HG03378 (cell line): ENCODE results near the gene UVRAG.
"Not testable (repeated sequence)": the region's sequence is repeated elsewhere in the genome, so short reads cannot be mapped to it uniquely, and the experiment has no call there.

Experiments used
- ATAC-seq: cut with Tn5 transposase; IDR thresholded peaks from one replicate; pipeline ENCODE4 v1.9.1; 2021; ENCODE audit warnings: mild to moderate bottlenecking, moderate library complexity; ENCODE audit not compliant: unreplicated experiment

Gene UVRAG

GRCh38 chr11:75946531-75947530 is 131.8 kb downstream of the UVRAG start:
- no peak for ATAC-seq

GRCh38 chr11:75949023-75949672 is 134.1 kb downstream of the UVRAG start:
- ATAC-seq = no peak

DNA sequence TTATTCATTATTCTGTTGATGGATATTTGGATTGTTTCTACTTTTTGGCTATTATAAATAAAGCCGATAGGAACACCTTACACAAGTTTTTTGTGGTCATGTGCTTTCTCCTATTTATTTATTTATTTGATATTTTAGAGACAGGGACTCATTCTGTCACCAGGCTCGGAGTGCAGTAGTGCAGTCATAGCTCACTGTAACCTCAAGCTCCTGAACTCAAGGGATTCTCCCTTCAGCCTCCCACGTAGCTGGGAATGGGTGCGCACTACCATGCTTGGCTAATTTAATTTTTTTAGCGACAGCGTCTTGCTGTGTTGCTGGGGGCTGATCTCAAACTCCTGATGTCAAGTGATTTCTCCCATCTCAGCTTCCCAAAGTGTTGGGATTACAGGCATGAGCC is 135.1 kb downstream of the UVRAG start:
- ATAC-seq = no peak

DNA sequence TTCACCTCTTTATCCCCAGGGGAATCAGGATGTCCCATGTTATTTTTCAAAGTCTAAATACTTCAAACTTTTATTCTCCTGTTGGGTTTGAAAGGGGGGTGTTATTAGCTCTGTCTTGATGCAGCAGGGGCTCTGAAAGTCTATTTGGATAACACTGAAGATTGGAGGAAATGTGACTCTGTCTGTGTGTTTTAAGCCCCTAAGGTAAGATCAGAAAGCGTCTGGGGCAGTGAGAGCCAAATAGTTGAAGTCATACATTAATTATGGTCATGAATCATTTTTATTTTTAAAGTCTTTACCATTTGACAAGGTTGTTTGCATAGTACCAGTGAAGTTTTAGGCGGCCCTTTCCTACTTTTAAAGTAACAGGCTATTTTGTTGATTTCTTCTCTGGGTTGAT is 139.0 kb downstream of the UVRAG start:
- ATAC-seq = no peak

DNA sequence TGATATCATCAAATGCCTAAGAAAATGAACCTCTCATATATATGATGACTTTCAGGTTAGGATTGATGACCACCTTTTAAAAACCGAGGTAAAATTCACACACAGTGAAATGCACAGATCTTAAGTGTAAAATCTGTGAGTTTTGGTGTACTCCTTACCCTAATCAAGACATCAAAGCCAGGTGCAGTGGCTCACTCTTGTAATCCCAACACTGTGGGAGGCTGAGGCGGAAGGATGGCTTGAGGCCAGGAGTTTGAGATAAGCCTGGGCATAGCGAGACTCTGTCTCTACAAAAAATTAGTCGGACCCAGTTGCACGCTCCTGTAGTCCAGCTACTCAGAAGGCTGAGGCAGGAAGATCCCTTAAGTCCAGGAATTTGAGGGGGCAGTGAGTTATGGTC is 140.4 kb downstream of the UVRAG start:
- no peak for ATAC-seq

- no peak for ATAC-seq
These were observed 144.5 kb downstream of the UVRAG start for GRCh38 chr11:75959540-75959939.

- no peak for ATAC-seq
These were observed 149.1 kb downstream of the UVRAG start for GRCh38 chr11:75964071-75964470.

DNA sequence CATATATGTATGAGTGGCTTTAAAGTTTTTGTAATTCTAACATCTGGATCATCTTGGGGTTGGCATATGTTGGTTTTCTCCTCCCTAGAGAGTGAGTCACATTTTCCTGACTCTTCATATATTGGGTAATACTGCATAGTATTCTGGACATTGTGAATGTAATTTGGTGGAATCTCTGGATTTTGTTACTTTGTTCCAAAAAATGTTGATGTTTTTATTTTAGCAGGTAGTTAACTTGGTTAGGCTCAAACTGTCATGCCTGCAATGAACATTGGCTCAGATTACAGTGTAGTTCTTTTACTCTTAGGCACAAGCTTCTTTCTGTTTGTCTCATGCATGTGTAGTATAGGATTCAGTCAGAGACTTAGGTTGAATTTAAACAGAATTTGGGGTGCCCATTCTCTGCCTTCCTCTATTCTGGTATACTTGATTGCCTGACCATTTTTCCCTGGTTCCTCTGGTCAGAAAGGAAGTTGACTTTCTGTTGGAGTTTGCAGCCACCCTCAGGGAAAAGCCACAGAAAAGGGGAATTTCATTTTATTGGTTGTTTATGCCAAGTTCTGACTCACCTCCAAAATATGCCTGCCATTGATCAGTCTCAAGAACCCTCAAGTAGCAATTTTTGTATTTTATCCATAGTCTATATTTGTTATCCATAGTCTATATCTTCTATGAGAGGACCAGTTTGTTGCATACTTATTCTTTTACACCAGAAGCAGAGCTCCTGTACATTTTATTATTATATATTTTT is 151.7 kb downstream of the UVRAG start:
- no peak for ATAC-seq

DNA sequence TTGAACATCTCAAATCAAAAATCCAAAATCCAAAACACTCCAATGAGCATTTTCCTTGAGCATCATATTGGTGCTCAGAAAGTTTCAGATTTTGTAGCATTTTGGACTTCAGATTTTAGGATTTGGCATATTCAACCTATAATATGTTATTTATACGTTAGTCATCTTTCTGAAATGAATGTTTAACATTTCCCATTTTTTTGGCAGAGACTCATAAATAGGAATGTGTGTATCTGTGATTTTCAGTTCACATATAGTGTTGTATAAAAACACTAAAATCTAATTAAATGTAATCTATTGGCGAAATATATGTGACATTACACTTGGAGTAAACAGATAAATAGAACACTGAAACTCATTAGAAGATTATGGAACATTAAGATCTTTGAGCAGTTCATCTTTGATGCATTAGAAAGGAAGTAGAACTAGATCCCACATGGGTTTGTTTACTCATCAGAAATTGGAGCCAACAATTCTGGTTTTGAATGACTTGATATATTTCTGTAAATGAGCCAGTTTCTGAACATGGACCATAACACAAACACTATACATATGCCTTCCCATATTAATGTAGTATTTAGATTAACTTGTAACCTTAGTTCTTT is 153.1 kb downstream of the UVRAG start:
- ATAC-seq = no peak

- no peak for ATAC-seq
These were observed 154.8 kb downstream of the UVRAG start for GRCh38 chr11:75969626-75970308.

DNA sequence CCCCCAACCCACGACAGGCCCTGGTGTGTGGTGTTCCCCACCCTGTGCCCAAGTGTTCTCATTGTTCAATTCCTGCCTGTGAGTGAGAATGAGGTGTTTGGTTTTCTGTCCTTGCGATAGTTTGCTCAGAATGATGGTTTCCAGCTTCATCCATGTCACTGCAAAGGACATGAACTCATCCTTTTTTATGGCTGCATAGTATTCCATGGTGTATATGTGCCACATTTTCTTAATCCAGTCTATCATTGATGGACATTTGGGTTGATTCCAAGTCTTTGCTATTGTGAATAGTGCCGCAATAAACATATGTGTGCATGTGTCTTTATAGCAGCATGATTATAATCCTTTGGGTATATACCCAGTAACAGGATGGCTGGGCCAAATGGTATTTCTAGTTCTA is 158.7 kb downstream of the UVRAG start:
- ATAC-seq = not testable (repeated sequence)

- ATAC-seq = not testable (repeated sequence)
These were observed 164.1 kb downstream of the UVRAG start for GRCh38 chr11:75979075-75979474.

DNA sequence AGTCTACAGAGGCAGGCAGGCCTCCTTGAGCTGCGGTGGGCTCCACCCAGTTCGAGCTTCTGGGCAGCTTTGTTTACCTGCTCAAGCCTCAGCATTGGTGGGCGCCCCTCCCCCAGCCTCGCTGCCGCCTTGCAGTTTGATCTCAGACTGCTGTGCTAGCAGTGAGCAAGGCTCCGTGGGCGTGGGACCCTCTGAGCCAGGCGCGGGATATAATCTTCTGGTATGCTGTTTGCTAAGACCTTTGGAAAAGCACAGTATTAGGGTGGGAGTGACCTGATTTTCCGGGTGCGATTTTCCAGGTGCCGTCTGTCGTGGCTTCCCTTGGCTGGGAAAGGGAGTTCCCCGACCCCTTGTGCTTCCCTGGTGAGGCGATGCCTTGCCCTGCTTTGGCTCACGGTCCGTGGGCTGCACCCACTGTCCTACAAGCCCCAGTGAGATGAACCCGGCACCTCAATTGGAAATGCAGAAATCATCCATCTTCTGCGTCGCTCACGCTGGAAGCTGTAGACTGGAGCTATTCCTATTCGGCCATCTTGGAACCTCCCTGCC is 164.5 kb downstream of the UVRAG start:
- ATAC-seq = not testable (repeated sequence)

DNA sequence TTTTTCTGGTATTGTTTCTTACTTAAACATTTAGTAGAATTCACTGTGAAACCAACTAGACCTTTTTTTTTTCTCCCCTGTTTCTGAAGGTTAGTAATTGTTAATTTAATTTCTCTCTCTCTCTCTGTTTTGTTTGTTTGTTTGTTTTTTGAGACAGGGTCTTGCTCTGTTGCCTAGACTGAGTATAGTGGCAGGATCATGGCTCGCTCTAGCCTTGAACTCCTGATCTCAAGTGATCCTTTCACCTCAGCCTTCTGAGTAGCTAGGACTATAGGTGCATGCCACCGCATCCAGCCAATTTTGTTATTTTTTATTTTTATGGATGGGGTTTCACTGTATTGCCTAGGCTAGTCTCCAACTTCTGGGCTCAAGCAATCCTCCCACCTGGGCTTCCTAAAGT is 165.0 kb downstream of the UVRAG start:
- ATAC-seq = no peak

GRCh38 chr11:75981546-75981945 is 166.5 kb downstream of the UVRAG start:
- ATAC-seq = no peak

GRCh38 chr11:75982309-75982708 is 167.3 kb downstream of the UVRAG start:
- no peak for ATAC-seq

DNA sequence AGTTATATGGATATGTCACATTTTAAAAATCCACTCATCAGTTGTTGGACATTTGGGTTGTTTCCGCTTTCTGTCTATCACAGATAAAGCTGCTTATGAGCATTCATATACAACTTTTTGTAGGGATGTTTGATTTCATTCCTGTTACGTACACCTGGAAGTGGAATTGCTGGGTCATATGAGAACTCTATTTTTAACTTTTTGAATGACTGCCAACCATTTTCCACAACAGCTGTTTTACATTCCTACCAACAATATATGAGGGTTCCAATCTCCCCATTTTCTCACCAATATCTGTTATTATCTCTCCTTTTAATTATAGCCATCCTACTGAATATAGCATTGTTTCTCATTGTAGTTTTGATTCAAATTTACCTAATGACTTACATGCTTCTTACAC is 172.0 kb downstream of the UVRAG start:
- no peak for ATAC-seq

GRCh38 chr11:75993126-75993525 is 178.1 kb downstream of the UVRAG start:
- no peak for ATAC-seq

GRCh38 chr11:75994616-75995015 is 179.6 kb downstream of the UVRAG start:
- no peak for ATAC-seq
